ENCODE measurements around the gene ECE1. TPM values are rescaled to one million over a fixed set of nuclear protein-coding genes. Genes with fewer than 3 reads are reported as not detected.
"Not testable (repeated sequence)": the region's sequence is repeated elsewhere in the genome, so short reads cannot be mapped to it uniquely, and the experiment has no call there.

The ECE1 gene
- total RNA-seq, 1 donor, result 32.6 TPM

- DNase-seq (ENCODE audit: insufficient read length, low spot score, missing footprints), result no peak
Observed at GRCh38 chr1:21206117-21206516, 84.1 kb downstream of the ECE1 start.

GRCh38 chr1:21205416-21205815 is 84.8 kb downstream of the ECE1 start:
- no peak for TF ChIP-seq CTCF (IDR thresholded peaks at IDR 0.05; ENCODE audit: extremely low read depth, low read depth, low read length)
- no peak for DNase-seq (ENCODE audit: insufficient read length, low spot score, missing footprints)

More at GRCh38 chr1:21206117-21206516, 84.1 kb downstream of the ECE1 start:
- no peak overlapping the region for H3K27ac ChIP-seq (ENCODE audit: low read depth, low read length)
- H3K27me3 ChIP-seq (ENCODE audit: insufficient read depth, low read length), result no peaks in the 10 kb centered on the region
- no peaks in the 10 kb centered on the region for H3K4me1 ChIP-seq (ENCODE audit: insufficient read depth, low read length)
- no peaks in the 10 kb centered on the region for H3K79me2 ChIP-seq (ENCODE audit: insufficient read depth, low read length)
- TF ChIP-seq CTCF (IDR thresholded peaks at IDR 0.05; ENCODE audit: extremely low read depth, low read depth, low read length), result no peak
- H2AFZ ChIP-seq (ENCODE audit: low read length), result no peak overlapping the region
- no peaks in the 10 kb centered on the region for H3K9me3 ChIP-seq (ENCODE audit: low read depth, low read length)
- H3K4me2 ChIP-seq (ENCODE audit: insufficient read depth, low read length), result no peak overlapping the region
- H4K20me1 ChIP-seq (ENCODE audit: insufficient read depth, low read length), result no peaks in the 10 kb centered on the region
- no peaks in the 10 kb centered on the region for H3K36me3 ChIP-seq (ENCODE audit: insufficient read depth, low read length)
- H3K4me3 ChIP-seq (ENCODE audit: insufficient read depth, low read length), result no peak overlapping the region

GRCh38 chr1:21201650-21202049 is 88.6 kb downstream of the ECE1 start:
- DNase-seq (ENCODE audit: insufficient read length, low spot score, missing footprints), result no peak
- no peak overlapping the region for H3K4me2 ChIP-seq (ENCODE audit: insufficient read depth, low read length)
- no peaks in the 10 kb centered on the region for H3K9me3 ChIP-seq (ENCODE audit: low read depth, low read length)
- H3K4me3 ChIP-seq (ENCODE audit: insufficient read depth, low read length), result no peak overlapping the region
- H3K79me2 ChIP-seq (ENCODE audit: insufficient read depth, low read length), result no peaks in the 10 kb centered on the region
- no peak overlapping the region for H3K27ac ChIP-seq (ENCODE audit: low read depth, low read length)
- peaks cover 4% of the 10 kb centered on the region for H3K4me1 ChIP-seq (ENCODE audit: insufficient read depth, low read length)
- H4K20me1 ChIP-seq (ENCODE audit: insufficient read depth, low read length), result no peaks in the 10 kb centered on the region
- peaks cover 6% of the 10 kb centered on the region for H3K27me3 ChIP-seq (ENCODE audit: insufficient read depth, low read length)
- TF ChIP-seq CTCF (IDR thresholded peaks at IDR 0.05; ENCODE audit: extremely low read depth, low read depth, low read length), result no peak
- H2AFZ ChIP-seq (ENCODE audit: low read length), result no peak overlapping the region
- H3K36me3 ChIP-seq (ENCODE audit: insufficient read depth, low read length), result no peaks in the 10 kb centered on the region

More at GRCh38 chr1:21205416-21205815, 84.8 kb downstream of the ECE1 start:
- Histone ChIP-seq H4K20me1 (ENCODE audit: insufficient read depth, low read length) (no peaks in the 10 kb centered on the region), H3K27me3 (ENCODE audit: insufficient read depth, low read length) (no peaks in the 10 kb centered on the region), H3K4me2 (ENCODE audit: insufficient read depth, low read length) (no peak overlapping the region), H3K9me3 (ENCODE audit: low read depth, low read length) (no peaks in the 10 kb centered on the region), H3K79me2 (ENCODE audit: insufficient read depth, low read length) (no peaks in the 10 kb centered on the region), H3K4me1 (ENCODE audit: insufficient read depth, low read length) (peaks cover 4% of the 10 kb centered on the region), H3K27ac (ENCODE audit: low read depth, low read length) (no peak overlapping the region), H2AFZ (ENCODE audit: low read length) (no peak overlapping the region), H3K4me3 (ENCODE audit: insufficient read depth, low read length) (no peak overlapping the region), H3K36me3 (ENCODE audit: insufficient read depth, low read length) (no peaks in the 10 kb centered on the region)

- H3K9me3 ChIP-seq (ENCODE audit: low read depth, low read length); H3K36me3 ChIP-seq (ENCODE audit: insufficient read depth, low read length); H3K27me3 ChIP-seq (ENCODE audit: insufficient read depth, low read length); H3K4me1 ChIP-seq (ENCODE audit: insufficient read depth, low read length); H2AFZ ChIP-seq (ENCODE audit: low read length); H3K27ac ChIP-seq (ENCODE audit: low read depth, low read length); H3K4me2 ChIP-seq (ENCODE audit: insufficient read depth, low read length); H3K4me3 ChIP-seq (ENCODE audit: insufficient read depth, low read length); H3K79me2 ChIP-seq (ENCODE audit: insufficient read depth, low read length); DNase-seq (ENCODE audit: insufficient read length, low spot score, missing footprints); H4K20me1 ChIP-seq (ENCODE audit: insufficient read depth, low read length): not testable (repeated sequence)
Observed at GRCh38 chr1:21201238-21201637, 89.0 kb downstream of the ECE1 start.
